ENCODE data around the gene CEP152. TPM values are rescaled to one million over a fixed set of nuclear protein-coding genes. Genes with fewer than 3 reads are reported as not detected.

The CEP152 gene
- total RNA-seq, 4 donors from 2014 or later: 3.1 to 8.3 (median 4.3) TPM

- intact Hi-C loops (cut with DNase I): no loop called here
- TF ChIP-seq CTCF (IDR thresholded peaks at IDR 0.05): no peak
- no peak for TF ChIP-seq POLR2A (IDR thresholded peaks at IDR 0.05)
- no peaks in the 10 kb centered on the region for H3K36me3 ChIP-seq
- H3K4me3 ChIP-seq: no peak overlapping the region
- no peaks in the 10 kb centered on the region for H3K9me3 ChIP-seq
- no peak overlapping the region for H3K27ac ChIP-seq
- H3K4me1 ChIP-seq: no peaks in the 10 kb centered on the region
- DNase-seq: no peak
- H3K27me3 ChIP-seq: no peaks in the 10 kb centered on the region
- 74 to 87% methylated on average over 6 of the region's 6 CpGs for WGBS, 2 donors
These were observed 31.6 kb upstream of the CEP152 start for GRCh38 chr15:48842501-48842900.

GRCh38 chr15:48834756-48835155 is 23.9 kb upstream of the CEP152 start:
- intact Hi-C loops (cut with DNase I): no loop called here
- Histone ChIP-seq H3K36me3 (no peaks in the 10 kb centered on the region), H3K9me3 (no peaks in the 10 kb centered on the region), H3K4me1 (no peaks in the 10 kb centered on the region), H3K4me3 (no peak overlapping the region), H3K27me3 (no peaks in the 10 kb centered on the region), H3K27ac (no peak overlapping the region)
- TF ChIP-seq POLR2A (IDR thresholded peaks at IDR 0.05) (no peak), CTCF (IDR thresholded peaks at IDR 0.05) (no peak)
- 83 to 86% methylated on average over 2 of the region's 5 CpGs for WGBS, 2 donors
- no peak for DNase-seq

- Histone ChIP-seq H3K27ac (no peak overlapping the region), H3K27me3 (no peaks in the 10 kb centered on the region), H3K4me1 (peaks cover 0 to 10% (median 0%) of the 10 kb centered on the region in 3 donors), H3K9me3 (no peaks in the 10 kb centered on the region), H3K36me3 (no peaks in the 10 kb centered on the region), H3K4me3 (no peak overlapping the region)
- no peak for DNase-seq
- TF ChIP-seq CTCF (IDR thresholded peaks at IDR 0.05) (no peak), POLR2A (IDR thresholded peaks at IDR 0.05) (no peak)
- intact Hi-C loops (cut with DNase I): no loop called here
These were observed 22.8 kb upstream of the CEP152 start for GRCh38 chr15:48833526-48834239.

GRCh38 chr15:48832648-48833047 is 21.8 kb upstream of the CEP152 start:
- no peak overlapping the region for H3K27ac ChIP-seq

GRCh38 chr15:48828906-48829305 is 18.0 kb upstream of the CEP152 start:
- Histone ChIP-seq H3K9me3 (no peaks in the 10 kb centered on the region), H3K4me3 (no peak overlapping the region), H3K27ac (no peak overlapping the region), H3K4me1 (peaks cover 0 to 16% (median 0%) of the 10 kb centered on the region in 3 donors), H3K36me3 (no peaks in the 10 kb centered on the region), H3K27me3 (no peaks in the 10 kb centered on the region)
- DNase-seq: no peak
- no peak for TF ChIP-seq CTCF (IDR thresholded peaks at IDR 0.05)
- TF ChIP-seq POLR2A (IDR thresholded peaks at IDR 0.05): no peak
- intact Hi-C loops (cut with DNase I): no loop called here

More at GRCh38 chr15:48832648-48833047, 21.8 kb upstream of the CEP152 start:
- Histone ChIP-seq H3K36me3 (no peaks in the 10 kb centered on the region), H3K4me1 (peaks cover 0 to 16% (median 0%) of the 10 kb centered on the region in 3 donors), H3K9me3 (no peaks in the 10 kb centered on the region), H3K27me3 (no peaks in the 10 kb centered on the region), H3K4me3 (no peak overlapping the region)
- TF ChIP-seq POLR2A (IDR thresholded peaks at IDR 0.05) (no peak), CTCF (IDR thresholded peaks at IDR 0.05) (no peak)
- no peak for DNase-seq
- intact Hi-C loops (cut with DNase I): no loop called here
